ENCODE results near the gene GDF7. TPM values are rescaled to one million over a fixed set of nuclear protein-coding genes. Genes with fewer than 3 reads are reported as not detected.

GDF7 gene
- total and polyA plus RNA-seq, 4 donors = 0.89 to 7.2 (median 3.3) TPM

- WGBS = 91% methylated on average over 23 of the region's 23 CpGs
- Histone ChIP-seq H3K36me3 (ENCODE audit: control insufficient read depth in 4 of 4, insufficient read depth in 3 of 4, low read depth in 1 of 4, low read length in 3 of 4) (peaks cover 0 to 11% (median 6%) of the 10 kb centered on the region in 4 donors), H3K4me3 (ENCODE audit: low read depth in 1 of 3, low read length in 3 of 3) (no peak overlapping the region), H3K27me3 (ENCODE audit: control insufficient read depth in 4 of 4, insufficient read depth in 4 of 4, low read length in 3 of 4) (no peaks in the 10 kb centered on the region), H3K9ac (ENCODE audit: low read depth in 1 of 2, low read length in 2 of 2) (no peak overlapping the region), H3K27ac (ENCODE audit: low read depth in 1 of 2, low read length in 2 of 2) (no peak overlapping the region), H3K4me1 (ENCODE audit: control insufficient read depth in 4 of 4, insufficient read depth in 4 of 4, low read length in 3 of 4) (peaks cover under 1 to 17% (median 6%) of the 10 kb centered on the region in 4 donors), H3K9me3 (ENCODE audit: control insufficient read depth in 4 of 4, low read length in 3 of 4) (no peaks in the 10 kb centered on the region)
- TF ChIP-seq MAX (IDR thresholded peaks at IDR 0.05) (no peak), RAD21 (IDR thresholded peaks at IDR 0.05) (no peak), ATF3 (IDR thresholded peaks at IDR 0.05) (no peak), RXRA (IDR thresholded peaks at IDR 0.05) (no peak), CTCF (IDR thresholded peaks at IDR 0.05; ENCODE audit: low read depth, low read length, missing input control) (no peak), FOXA2 (IDR thresholded peaks at IDR 0.05) (no peak), EGR1 (IDR thresholded peaks at IDR 0.05; ENCODE audit: low read depth in 2 of 2) (no peak), NR2F2 (IDR thresholded peaks at IDR 0.05) (no peak), FOXA1 (IDR thresholded peaks at IDR 0.05) (no peak), SP1 (IDR thresholded peaks at IDR 0.05) (no peak), HNF4G (IDR thresholded peaks at IDR 0.05) (no peak), YY1 (IDR thresholded peaks at IDR 0.05) (no peak), GABPA (IDR thresholded peaks at IDR 0.05 in 1 of 2, conservative IDR thresholded peaks at IDR 0.05 in 1 of 2) (no peak)
- no peak for DNase-seq (ENCODE audit: low spot score)
Measured at GRCh38 chr2:20641123-20641985, 25.6 kb upstream of the GDF7 start.

- H3K9me3 ChIP-seq (ENCODE audit: control insufficient read depth in 4 of 4, low read length in 3 of 4) = no peaks in the 10 kb centered on the region
- H3K27ac ChIP-seq (ENCODE audit: low read depth in 1 of 2, low read length in 2 of 2) = no peak overlapping the region
- TF ChIP-seq RAD21 (IDR thresholded peaks at IDR 0.05) (peak; percentile 95 to 96), CTCF (IDR thresholded peaks at IDR 0.05; ENCODE audit: low read depth, low read length, missing input control) (peak; percentile 94), HNF4G (IDR thresholded peaks at IDR 0.05) (no peak), FOXA1 (IDR thresholded peaks at IDR 0.05) (no peak)
- whole genome bisulfite sequencing = 37% methylated on average over 26 of the region's 26 CpGs
- peak; percentile 80 for DNase-seq (ENCODE audit: low spot score)
- H3K27me3 ChIP-seq (ENCODE audit: control insufficient read depth in 4 of 4, insufficient read depth in 4 of 4, low read length in 3 of 4) = no peaks in the 10 kb centered on the region
- peaks cover 0 to 11% (median 6%) of the 10 kb centered on the region in 4 donors for H3K36me3 ChIP-seq (ENCODE audit: control insufficient read depth in 4 of 4, insufficient read depth in 3 of 4, low read depth in 1 of 4, low read length in 3 of 4)
- no peak overlapping the region for H3K4me3 ChIP-seq (ENCODE audit: low read depth in 1 of 3, low read length in 3 of 3)
- H3K4me1 ChIP-seq (ENCODE audit: control insufficient read depth in 4 of 4, insufficient read depth in 4 of 4, low read length in 3 of 4) = peaks cover 0 to 9% (median 4%) of the 10 kb centered on the region in 4 donors
- H3K9ac ChIP-seq (ENCODE audit: low read depth in 1 of 2, low read length in 2 of 2) = no peak overlapping the region
Measured at GRCh38 chr2:20642055-20642971, 24.6 kb upstream of the GDF7 start.
